Large intestine (tissue), 3 donors: ENCODE data around the gene BRINP1. TPM values are rescaled to one million over a fixed set of nuclear protein-coding genes. Genes with fewer than 3 reads are reported as not detected.
"Not testable (repeated sequence)": the region's sequence is repeated elsewhere in the genome, so short reads cannot be mapped to it uniquely, and the experiment has no call there.

Experiments
- DNase-seq, 2 donors: peaks; one replicate each; pipeline versions ENCODE4 v3.0.0 to v3.0.0-alpha.2; 2013
- H3K27ac ChIP-seq: one replicate; pipeline ENCODE4 v1.5.1; 2013; ENCODE audit warnings: low read length
- H3K27me3 ChIP-seq: 2 replicates; pipeline ENCODE4 v1.6.1; 2013; ENCODE audit warnings: low read length; ENCODE audit not compliant: control insufficient read depth, insufficient read depth
- H3K36me3 ChIP-seq: 2 replicates; pipeline ENCODE4 v1.6.1; 2013; ENCODE audit warnings: low read length; ENCODE audit not compliant: control insufficient read depth, insufficient read depth
- H3K4me1 ChIP-seq: one replicate; pipeline ENCODE4 v1.6.1; 2013; ENCODE audit warnings: low read length; ENCODE audit not compliant: control insufficient read depth, insufficient read depth
- H3K4me3 ChIP-seq: one replicate; pipeline ENCODE4 v1.5.1; 2013; ENCODE audit warnings: low read length
- H3K9me3 ChIP-seq: one replicate; pipeline ENCODE4 v1.6.1; 2013; ENCODE audit warnings: mild to moderate bottlenecking, low read depth, low read length, moderate library complexity; ENCODE audit not compliant: control insufficient read depth
- WGBS: methylation state at CpG from one replicate; pipeline ENCODE4 v1.1.5; 2013; ENCODE audit warnings: low lambda C conversion rate; ENCODE audit not compliant: insufficient coverage; 5-methylcytosine and 5-hydroxymethylcytosine counted together
- polyA plus RNA-seq: library from polyadenylated mRNA; unstranded; fragments of 120-200 nt; gene quantifications from one replicate; pipeline ENCODE4 v1.2.1, GENCODE V29; 2013

Gene BRINP1
- polyA plus RNA-seq, 1 donor: 0.67 TPM

- 86% methylated on average over 1 of the region's 1 CpG for WGBS
- H3K4me1 ChIP-seq: no peaks in the 10 kb centered on the region
- no peak for DNase-seq
- H3K4me3 ChIP-seq: no peak overlapping the region
- H3K27ac ChIP-seq: no peak overlapping the region
- no peaks in the 10 kb centered on the region for H3K9me3 ChIP-seq
- no peaks in the 10 kb centered on the region for H3K27me3 ChIP-seq
- no peaks in the 10 kb centered on the region for H3K36me3 ChIP-seq
Measured at GRCh38 chr9:119213471-119213870, 155.8 kb downstream of the BRINP1 start.

- no peaks in the 10 kb centered on the region for H3K4me1 ChIP-seq
- H3K4me3 ChIP-seq: no peak overlapping the region
- no peak for DNase-seq
- H3K27me3 ChIP-seq: no peaks in the 10 kb centered on the region
- H3K36me3 ChIP-seq: no peaks in the 10 kb centered on the region
- 90% methylated on average over 6 of the region's 7 CpGs for WGBS
- no peaks in the 10 kb centered on the region for H3K9me3 ChIP-seq
- no peak overlapping the region for H3K27ac ChIP-seq
Measured at GRCh38 chr9:119197893-119198607, 171.2 kb downstream of the BRINP1 start.

DNA sequence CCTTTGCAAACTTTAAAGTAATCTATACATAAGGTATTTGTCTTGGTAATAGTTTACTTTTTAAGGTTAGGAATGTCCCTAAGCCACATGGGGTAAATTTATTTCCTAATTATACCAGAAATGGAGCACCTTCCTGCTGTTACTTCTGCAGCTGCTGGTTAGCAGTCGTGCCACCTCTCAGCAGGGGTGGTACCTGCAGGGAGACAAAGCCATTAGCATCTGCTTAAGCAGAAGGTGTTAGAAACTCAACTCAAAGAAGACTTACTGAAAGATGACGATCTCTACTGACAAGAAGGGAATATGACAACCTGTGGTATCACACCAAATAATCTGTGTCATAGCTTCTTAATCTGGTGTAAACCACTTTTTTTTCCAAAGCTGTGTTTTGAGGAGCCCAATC, 173.7 kb downstream of the BRINP1 start:
- Histone ChIP-seq H3K27ac (no peak overlapping the region), H3K9me3 (no peaks in the 10 kb centered on the region), H3K36me3 (no peaks in the 10 kb centered on the region), H3K4me1 (no peaks in the 10 kb centered on the region), H3K4me3 (no peak overlapping the region), H3K27me3 (no peaks in the 10 kb centered on the region)
- no peak for DNase-seq
- no CpG with 5 or more reads among the region's 2 CpGs for WGBS

DNA sequence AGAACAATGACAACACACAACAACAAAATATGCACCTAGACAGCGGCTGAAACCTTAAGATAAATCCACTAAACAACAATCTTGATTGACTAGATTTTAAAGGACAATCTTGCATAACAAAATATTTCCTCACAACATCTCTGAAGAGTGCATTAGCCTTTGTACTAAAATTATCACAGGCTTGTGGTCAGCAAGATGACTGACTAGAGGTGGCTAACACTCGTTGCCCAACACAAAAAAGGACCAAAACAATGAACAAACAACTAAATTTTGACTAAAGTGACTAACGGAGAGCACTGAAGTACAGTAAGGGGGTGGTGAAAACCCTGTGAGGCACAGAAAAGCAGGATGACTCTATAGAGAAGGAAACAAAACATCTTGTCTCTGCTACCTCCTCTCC, 183.9 kb downstream of the BRINP1 start:
- WGBS: 72% methylated on average over 2 of the region's 3 CpGs

DNA sequence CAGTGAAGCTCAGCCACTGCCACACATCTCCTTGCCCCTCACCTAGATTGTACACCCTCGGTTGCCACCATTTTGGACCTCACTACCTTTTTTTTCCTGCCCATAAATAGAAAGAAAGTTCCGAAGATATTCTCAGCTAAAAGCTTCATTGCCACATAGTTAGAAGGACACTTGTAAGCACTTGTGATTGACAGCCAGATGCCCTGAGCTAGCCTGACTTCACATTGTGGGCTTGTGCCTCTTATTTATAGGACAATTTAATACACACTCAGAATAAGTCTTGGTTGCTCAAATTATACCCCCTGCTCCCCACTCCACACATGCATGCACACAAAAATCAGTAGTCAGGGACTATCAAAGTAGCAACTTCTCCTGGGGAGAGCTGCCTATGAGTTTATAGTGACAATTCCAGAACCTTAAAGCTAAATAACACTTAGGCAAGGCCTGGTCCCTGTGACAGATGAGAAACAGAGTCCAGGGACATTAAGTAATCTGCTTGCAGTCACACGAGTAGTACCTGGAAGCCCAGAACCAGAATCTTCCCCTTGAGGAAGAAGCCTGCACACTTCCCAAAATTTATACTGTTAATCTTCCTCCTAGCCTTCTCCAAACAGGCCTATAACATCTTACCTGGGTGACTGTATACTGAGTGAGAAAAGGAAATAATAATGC, 184.8 kb downstream of the BRINP1 start:
- no CpG with 5 or more reads among the region's 3 CpGs for WGBS
- Histone ChIP-seq H3K27ac (no peak overlapping the region), H3K27me3 (no peaks in the 10 kb centered on the region), H3K4me3 (no peak overlapping the region), H3K36me3 (no peaks in the 10 kb centered on the region), H3K9me3 (no peaks in the 10 kb centered on the region), H3K4me1 (no peaks in the 10 kb centered on the region)
- DNase-seq: no peak

More for the DNA sequence above, 183.9 kb downstream of the BRINP1 start:
- Histone ChIP-seq H3K4me1 (no peaks in the 10 kb centered on the region), H3K27ac (no peak overlapping the region), H3K4me3 (no peak overlapping the region), H3K36me3 (no peaks in the 10 kb centered on the region), H3K9me3 (no peaks in the 10 kb centered on the region), H3K27me3 (no peaks in the 10 kb centered on the region)
- no peak for DNase-seq

DNA sequence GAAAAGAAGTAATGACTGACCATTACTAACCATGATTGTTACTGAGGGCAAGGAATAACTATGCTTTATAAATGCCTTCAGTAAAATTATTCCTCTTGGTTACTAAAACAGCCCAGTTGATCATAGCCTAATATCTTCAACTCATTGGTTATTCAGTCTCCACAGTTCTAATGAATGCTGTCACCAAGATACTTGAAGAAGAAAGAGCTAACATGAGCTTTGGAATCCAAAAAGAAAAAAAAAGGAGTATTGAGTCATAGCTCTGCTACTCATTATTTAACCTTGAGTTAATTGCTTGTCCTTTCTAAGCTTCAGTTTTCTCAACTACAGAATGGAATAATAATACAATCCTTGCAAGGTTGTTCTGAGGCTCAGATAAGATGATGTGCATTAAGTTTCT, 187.7 kb downstream of the BRINP1 start:
- Histone ChIP-seq H3K9me3 (no peaks in the 10 kb centered on the region), H3K4me1 (no peaks in the 10 kb centered on the region), H3K4me3 (no peak overlapping the region), H3K27ac (no peak overlapping the region), H3K36me3 (no peaks in the 10 kb centered on the region), H3K27me3 (no peaks in the 10 kb centered on the region)
- DNase-seq: no peak

GRCh38 chr9:119180897-119181296, 188.3 kb downstream of the BRINP1 start:
- no peaks in the 10 kb centered on the region for H3K36me3 ChIP-seq
- WGBS: no CpG with 5 or more reads among the region's 3 CpGs

GRCh38 chr9:119179701-119180100, 189.5 kb downstream of the BRINP1 start:
- no CpG with 5 or more reads among the region's 3 CpGs for WGBS
- no peak overlapping the region for H3K4me3 ChIP-seq
- H3K4me1 ChIP-seq: no peaks in the 10 kb centered on the region
- no peaks in the 10 kb centered on the region for H3K36me3 ChIP-seq
- no peak for DNase-seq
- H3K27me3 ChIP-seq: no peaks in the 10 kb centered on the region
- H3K27ac ChIP-seq: no peak overlapping the region
- H3K9me3 ChIP-seq: no peaks in the 10 kb centered on the region

More at GRCh38 chr9:119180897-119181296, 188.3 kb downstream of the BRINP1 start:
- no peaks in the 10 kb centered on the region for H3K27me3 ChIP-seq
- no peaks in the 10 kb centered on the region for H3K9me3 ChIP-seq
- H3K4me3 ChIP-seq: no peak overlapping the region
- no peak for DNase-seq
- H3K27ac ChIP-seq: no peak overlapping the region
- H3K4me1 ChIP-seq: no peaks in the 10 kb centered on the region

DNA sequence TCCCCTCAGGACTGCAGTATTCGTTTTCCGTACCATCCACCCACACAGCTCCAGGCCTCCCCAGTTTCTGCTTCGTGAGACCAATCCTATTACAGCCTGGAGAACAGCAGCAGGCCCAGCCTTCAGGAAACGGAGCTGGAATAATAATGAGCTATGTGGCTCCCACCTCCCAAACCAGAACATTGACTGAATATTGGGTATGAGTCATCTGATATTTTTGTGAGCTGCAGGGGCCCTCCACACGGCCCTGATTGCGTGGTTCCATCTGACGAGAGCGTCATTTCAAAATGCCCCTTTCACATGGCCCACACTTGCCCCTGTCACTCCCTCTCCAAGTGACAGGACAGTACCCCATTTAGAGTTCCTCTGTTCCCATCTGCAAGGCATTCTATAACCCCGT, 192.0 kb downstream of the BRINP1 start:
- H3K36me3 ChIP-seq: no peaks in the 10 kb centered on the region
- WGBS: 100% methylated on average over 2 of the region's 9 CpGs
- no peak overlapping the region for H3K4me3 ChIP-seq
- no peaks in the 10 kb centered on the region for H3K27me3 ChIP-seq
- no peaks in the 10 kb centered on the region for H3K9me3 ChIP-seq
- H3K4me1 ChIP-seq: no peaks in the 10 kb centered on the region
- no peak overlapping the region for H3K27ac ChIP-seq
- DNase-seq: no peak

DNA sequence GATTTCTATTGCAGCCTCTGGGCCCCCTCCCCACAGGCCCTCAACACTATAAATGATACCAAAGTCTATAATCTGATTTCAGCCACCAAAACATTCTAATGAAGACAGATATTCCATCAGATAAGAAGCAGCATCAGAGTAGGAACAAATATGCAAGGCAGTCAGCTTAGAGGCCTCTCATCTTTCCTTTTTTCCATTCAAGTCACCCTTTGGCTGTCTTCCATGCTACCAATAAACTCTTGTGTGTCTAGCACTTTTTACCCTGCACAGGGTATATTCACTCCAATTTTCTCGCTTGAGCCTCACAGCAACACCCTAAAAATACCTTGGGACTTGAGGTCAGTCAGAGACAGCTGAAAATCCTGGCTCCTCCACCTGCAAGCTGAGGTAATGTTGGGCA, 193.7 kb downstream of the BRINP1 start:
- Histone ChIP-seq H3K27me3 (no peaks in the 10 kb centered on the region), H3K4me1 (no peaks in the 10 kb centered on the region), H3K4me3 (no peak overlapping the region), H3K36me3 (no peaks in the 10 kb centered on the region), H3K27ac (no peak overlapping the region), H3K9me3 (no peaks in the 10 kb centered on the region)
- peak in 1 of 2 donors; percentile 2 for DNase-seq
- no CpG with 5 or more reads among the region's 1 CpG for WGBS

GRCh38 chr9:119169222-119169621, 200.0 kb downstream of the BRINP1 start:
- no CpG with 5 or more reads among the region's 27 CpGs for WGBS
- not testable (repeated sequence) for H3K4me3 ChIP-seq, H3K27me3 ChIP-seq, H3K4me1 ChIP-seq, H3K36me3 ChIP-seq, H3K9me3 ChIP-seq, DNase-seq, H3K27ac ChIP-seq
